ENCODE data around the gene PIM3.

DNA sequence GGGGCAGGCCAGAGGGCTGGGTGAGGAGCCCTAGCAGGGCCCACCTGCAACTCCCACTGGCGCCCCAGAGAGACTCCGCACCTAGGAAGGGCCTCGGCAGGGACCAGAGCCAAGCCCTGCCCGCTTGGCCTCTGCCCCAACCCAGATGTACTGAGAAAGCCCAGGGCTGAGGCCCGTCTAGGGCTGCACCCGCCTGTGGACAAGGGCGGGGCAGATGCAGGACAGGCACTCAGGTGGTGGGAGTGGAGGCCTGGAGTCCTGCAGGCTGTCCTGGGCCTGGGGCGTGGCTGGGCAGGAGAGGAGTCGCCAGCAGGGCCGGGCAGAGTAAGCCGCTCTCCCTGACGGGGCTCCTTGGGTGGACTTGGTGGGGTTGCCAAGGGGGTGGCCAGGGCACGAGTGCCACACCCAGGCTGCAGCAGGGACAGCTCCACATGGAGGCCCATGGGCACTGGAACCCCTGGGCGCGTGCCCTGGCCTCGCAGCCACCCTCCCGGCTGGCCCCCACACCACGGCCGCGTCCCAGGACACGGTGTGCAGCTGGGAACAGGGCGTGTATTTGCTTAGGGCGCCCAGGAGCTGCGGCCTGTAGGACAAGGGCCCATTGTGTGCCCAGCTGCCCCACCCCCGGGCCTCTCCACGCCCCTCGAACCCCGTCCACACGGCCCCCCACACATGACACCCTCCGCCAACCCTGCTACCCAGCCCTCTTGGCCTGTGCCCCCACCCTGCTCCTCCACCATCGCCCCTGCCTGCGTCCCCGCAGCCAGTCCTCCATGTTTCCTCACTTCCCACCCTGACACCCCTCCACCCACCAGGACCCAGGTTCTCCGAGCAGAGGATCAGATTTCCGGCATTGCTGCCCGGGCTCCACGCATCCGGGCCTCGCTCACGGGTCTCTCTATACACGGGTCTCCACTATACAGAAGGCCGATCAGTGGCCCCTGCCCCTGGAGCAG is 11.3 kb upstream of the PIM3 start:
- TF ChIP-seq, protein P1, sequence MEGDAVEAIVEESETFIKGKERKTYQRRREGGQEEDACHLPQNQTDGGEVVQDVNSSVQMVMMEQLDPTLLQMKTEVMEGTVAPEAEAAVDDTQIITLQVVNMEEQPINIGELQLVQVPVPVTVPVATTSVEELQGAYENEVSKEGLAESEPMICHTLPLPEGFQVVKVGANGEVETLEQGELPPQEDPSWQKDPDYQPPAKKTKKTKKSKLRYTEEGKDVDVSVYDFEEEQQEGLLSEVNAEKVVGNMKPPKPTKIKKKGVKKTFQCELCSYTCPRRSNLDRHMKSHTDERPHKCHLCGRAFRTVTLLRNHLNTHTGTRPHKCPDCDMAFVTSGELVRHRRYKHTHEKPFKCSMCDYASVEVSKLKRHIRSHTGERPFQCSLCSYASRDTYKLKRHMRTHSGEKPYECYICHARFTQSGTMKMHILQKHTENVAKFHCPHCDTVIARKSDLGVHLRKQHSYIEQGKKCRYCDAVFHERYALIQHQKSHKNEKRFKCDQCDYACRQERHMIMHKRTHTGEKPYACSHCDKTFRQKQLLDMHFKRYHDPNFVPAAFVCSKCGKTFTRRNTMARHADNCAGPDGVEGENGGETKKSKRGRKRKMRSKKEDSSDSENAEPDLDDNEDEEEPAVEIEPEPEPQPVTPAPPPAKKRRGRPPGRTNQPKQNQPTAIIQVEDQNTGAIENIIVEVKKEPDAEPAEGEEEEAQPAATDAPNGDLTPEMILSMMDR (IDR thresholded peaks at IDR 0.05; ENCODE audit: borderline replicate concordance, extremely low read depth, low read length, poor library complexity, severe bottlenecking): no peak
- TF ChIP-seq EZH2 (IDR thresholded peaks at IDR 0.05; ENCODE audit: borderline replicate concordance, low read depth, low read length, severe bottlenecking): no peak
